ENCODE data around the gene MAP1LC3C. TPM values are rescaled to one million over a fixed set of nuclear protein-coding genes. Genes with fewer than 3 reads are reported as not detected.

Gene MAP1LC3C
- polyA plus RNA-seq, 1 donor from 2014 or later: 0.50 TPM

GRCh38 chr1:242008826-242009495, 10.1 kb upstream of the MAP1LC3C start:
- Histone ChIP-seq H3K4me2 (ENCODE audit: low read length) (no peak overlapping the region), H4K20me1 (ENCODE audit: insufficient read depth) (no peaks in the 10 kb centered on the region)

GRCh38 chr1:242006976-242007375, 8.1 kb upstream of the MAP1LC3C start:
- Histone ChIP-seq H4K20me1 (ENCODE audit: insufficient read depth) (no peaks in the 10 kb centered on the region), H3K27me3 (ENCODE audit: insufficient read depth, low read depth, low read length) (no peaks in the 10 kb centered on the region), H3K9me2 (ENCODE audit: insufficient read depth, low read length) (no peaks in the 10 kb centered on the region), H3K9me3 (ENCODE audit: low read length) (no peaks in the 10 kb centered on the region), H3K4me3 (ENCODE audit: low read length) (no peak overlapping the region), H3K79me2 (replicated peaks; ENCODE audit: insufficient read depth, low read length) (no peaks in the 10 kb centered on the region), H3K4me2 (ENCODE audit: low read length) (no peak overlapping the region), H2AFZ (ENCODE audit: low read depth, low read length) (no peak overlapping the region), H3K36me3 (ENCODE audit: insufficient read depth, low read length) (no peaks in the 10 kb centered on the region), H3K9ac (ENCODE audit: low read length) (no peak overlapping the region), H3F3A (ENCODE audit: insufficient read depth, low read length, poor library complexity, severe bottlenecking) (no peaks in the 10 kb centered on the region), H3K27ac (ENCODE audit: low read length) (no peak overlapping the region)
- TF ChIP-seq RAD21 (conservative IDR thresholded peaks at IDR 0.05) (no peak), POLR2AphosphoS5 (IDR thresholded peaks at IDR 0.05) (no peak), EP300 (conservative IDR thresholded peaks at IDR 0.05; ENCODE audit: poor library complexity, severe bottlenecking) (no peak), SMC3 (conservative IDR thresholded peaks at IDR 0.05; ENCODE audit: poor library complexity) (no peak), CTCF (IDR thresholded peaks at IDR 0.05; ENCODE audit: poor library complexity, severe bottlenecking) (no peak), REST (IDR thresholded peaks at IDR 0.05; ENCODE audit: borderline replicate concordance) (no peak), TAF1 (IDR thresholded peaks at IDR 0.05; ENCODE audit: low read depth) (no peak)

More at GRCh38 chr1:242008826-242009495, 10.1 kb upstream of the MAP1LC3C start:
- H3K27ac ChIP-seq (ENCODE audit: low read length): no peak overlapping the region
- H3F3A ChIP-seq (ENCODE audit: insufficient read depth, low read length, poor library complexity, severe bottlenecking): no peaks in the 10 kb centered on the region
- no peaks in the 10 kb centered on the region for H3K9me2 ChIP-seq (ENCODE audit: insufficient read depth, low read length)
- no peak overlapping the region for H3K4me3 ChIP-seq (ENCODE audit: low read length)
- no peak overlapping the region for H2AFZ ChIP-seq (ENCODE audit: low read depth, low read length)
- no peaks in the 10 kb centered on the region for H3K79me2 ChIP-seq (replicated peaks; ENCODE audit: insufficient read depth, low read length)
- no peaks in the 10 kb centered on the region for H3K36me3 ChIP-seq (ENCODE audit: insufficient read depth, low read length)
- no peaks in the 10 kb centered on the region for H3K9me3 ChIP-seq (ENCODE audit: low read length)
- H3K27me3 ChIP-seq (ENCODE audit: insufficient read depth, low read depth, low read length): no peaks in the 10 kb centered on the region
- TF ChIP-seq POLR2AphosphoS5 (IDR thresholded peaks at IDR 0.05) (no peak), REST (IDR thresholded peaks at IDR 0.05; ENCODE audit: borderline replicate concordance) (no peak), CTCF (IDR thresholded peaks at IDR 0.05; ENCODE audit: poor library complexity, severe bottlenecking) (no peak), SMC3 (conservative IDR thresholded peaks at IDR 0.05; ENCODE audit: poor library complexity) (no peak), EP300 (conservative IDR thresholded peaks at IDR 0.05; ENCODE audit: poor library complexity, severe bottlenecking) (no peak), RAD21 (conservative IDR thresholded peaks at IDR 0.05) (no peak)
- no peak overlapping the region for H3K9ac ChIP-seq (ENCODE audit: low read length)

All from neural cell (in vitro differentiated cells).